GM21717 (cell line): ENCODE results near the gene CTDP1.
"Not testable (repeated sequence)": the region's sequence is repeated elsewhere in the genome, so short reads cannot be mapped to it uniquely, and the experiment has no call there.

Source experiments
- ATAC-seq: cut with Tn5 transposase; IDR thresholded peaks from one replicate; pipeline ENCODE4 v1.9.1; 2021; ENCODE audit warnings: mild to moderate bottlenecking, moderate library complexity; ENCODE audit not compliant: unreplicated experiment

Gene CTDP1

DNA sequence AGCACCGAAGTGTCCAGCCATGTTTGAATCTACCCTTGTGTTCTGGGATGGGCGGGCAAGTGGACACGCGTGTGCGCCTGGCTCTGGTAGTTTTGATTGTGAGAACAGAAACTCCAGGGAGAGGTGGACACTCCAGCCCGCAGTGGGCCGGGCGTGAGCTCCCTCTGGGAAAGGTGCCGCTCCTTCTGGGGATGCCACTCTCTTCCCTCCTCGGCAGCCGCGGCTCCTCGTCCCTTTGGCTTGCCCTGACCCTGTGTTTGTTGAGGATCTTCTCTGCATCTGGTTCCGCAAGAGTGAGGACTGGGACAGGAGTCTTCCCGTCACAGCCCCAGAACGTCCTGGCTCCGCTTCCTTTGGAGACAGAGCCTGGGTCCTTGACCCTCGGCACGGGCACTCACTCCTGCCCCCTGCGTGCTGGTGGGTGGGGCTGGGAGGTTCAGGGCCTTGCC is 1.3 kb downstream of the CTDP1 start:
- no peak for ATAC-seq

- ATAC-seq = no peak
These were observed 2.1 kb downstream of the CTDP1 start for GRCh38 chr18:79681484-79682387.

- no peak for ATAC-seq
These were observed 2.9 kb downstream of the CTDP1 start for GRCh38 chr18:79682481-79682880.

- ATAC-seq = no peak
These were observed 3.5 kb downstream of the CTDP1 start for GRCh38 chr18:79682894-79683625.

- ATAC-seq = no peak
These were observed 4.2 kb downstream of the CTDP1 start for GRCh38 chr18:79683626-79684282.

GRCh38 chr18:79684283-79684631 is 4.7 kb downstream of the CTDP1 start:
- ATAC-seq = no peak

DNA sequence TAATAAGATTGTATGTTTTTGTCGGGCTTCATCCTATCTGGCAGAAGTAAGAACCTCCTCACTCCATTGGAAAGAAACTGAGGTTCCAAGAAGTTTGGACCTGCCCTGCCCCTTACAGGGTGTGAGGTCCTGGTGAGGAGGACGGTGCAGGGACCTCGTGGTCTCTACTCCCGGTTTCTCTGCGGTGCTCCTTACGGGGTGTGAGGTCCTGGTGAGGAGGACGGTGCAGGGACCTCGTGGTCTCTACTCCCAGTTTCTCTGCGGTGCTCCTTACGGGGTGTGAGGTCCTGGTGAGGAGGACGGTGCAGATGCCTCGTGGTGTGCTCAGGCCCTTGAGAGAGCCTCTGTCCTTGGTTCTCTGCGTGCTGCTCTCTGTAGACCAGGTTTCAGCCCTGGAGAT is 5.2 kb downstream of the CTDP1 start:
- no peak for ATAC-seq

- no peak for ATAC-seq
These were observed 5.7 kb downstream of the CTDP1 start for GRCh38 chr18:79685281-79685680.

DNA sequence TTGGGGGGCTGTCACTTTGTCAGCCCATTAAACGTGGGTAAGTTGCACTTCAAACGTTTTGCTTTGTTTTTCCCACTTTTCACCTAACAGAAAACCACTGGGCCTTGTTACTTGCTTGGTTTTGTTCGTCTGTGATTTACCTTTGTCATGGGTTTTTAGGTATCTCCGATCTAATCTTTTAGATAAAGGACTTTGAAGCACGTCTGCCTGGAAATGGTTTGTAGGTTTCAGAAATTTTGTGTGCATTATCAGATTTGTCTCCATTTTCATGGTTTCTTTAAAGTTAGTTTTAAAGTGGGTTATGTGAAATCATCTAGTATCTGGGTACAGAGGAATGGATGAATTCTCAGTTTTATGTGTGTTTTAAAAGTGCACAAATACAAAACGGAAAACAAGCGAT is 6.4 kb downstream of the CTDP1 start:
- no peak for ATAC-seq

DNA sequence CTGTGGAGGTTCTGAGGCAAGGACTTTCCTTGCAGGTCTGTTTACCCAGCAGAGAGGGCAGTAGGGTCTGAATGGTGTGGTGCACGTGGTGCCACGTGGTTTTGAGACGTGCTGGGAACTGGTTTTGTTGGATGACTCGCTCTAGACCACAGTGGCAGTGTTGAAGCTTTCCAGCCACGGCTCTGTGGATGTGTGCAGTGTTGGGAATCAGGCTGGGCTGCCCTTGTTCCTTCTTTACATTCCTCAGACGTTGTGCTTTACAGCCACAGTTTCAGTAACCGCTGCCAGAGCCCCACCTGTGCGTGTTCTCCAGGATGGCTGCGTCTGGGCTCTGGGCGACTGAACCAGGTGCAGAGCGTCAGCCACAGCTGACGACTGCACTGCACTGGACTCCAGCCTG is 8.2 kb downstream of the CTDP1 start:
- no peak for ATAC-seq

DNA sequence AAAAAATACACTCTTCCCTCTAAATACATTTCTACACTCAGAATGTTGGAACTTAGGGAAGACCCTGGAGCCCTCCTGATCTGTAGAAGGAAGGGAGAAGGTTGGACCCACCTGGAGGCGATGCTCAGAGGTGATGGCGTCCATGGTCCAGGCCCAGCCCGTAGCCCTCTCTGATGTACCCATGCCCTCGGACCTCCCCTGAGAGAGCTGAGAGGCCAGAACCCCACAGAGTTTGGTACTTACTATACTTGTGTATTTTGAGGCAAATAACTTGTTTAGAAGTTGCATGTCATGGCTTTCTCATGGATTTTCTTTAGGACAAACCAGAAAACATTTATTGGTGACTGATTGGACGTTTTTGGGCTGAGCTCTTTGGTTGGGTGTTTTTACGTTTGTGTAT is 10.5 kb downstream of the CTDP1 start:
- ATAC-seq = no peak

- ATAC-seq = no peak
These were observed 11.2 kb downstream of the CTDP1 start for GRCh38 chr18:79690586-79691482.

GRCh38 chr18:79692056-79692455 is 12.5 kb downstream of the CTDP1 start:
- no peak for ATAC-seq

DNA sequence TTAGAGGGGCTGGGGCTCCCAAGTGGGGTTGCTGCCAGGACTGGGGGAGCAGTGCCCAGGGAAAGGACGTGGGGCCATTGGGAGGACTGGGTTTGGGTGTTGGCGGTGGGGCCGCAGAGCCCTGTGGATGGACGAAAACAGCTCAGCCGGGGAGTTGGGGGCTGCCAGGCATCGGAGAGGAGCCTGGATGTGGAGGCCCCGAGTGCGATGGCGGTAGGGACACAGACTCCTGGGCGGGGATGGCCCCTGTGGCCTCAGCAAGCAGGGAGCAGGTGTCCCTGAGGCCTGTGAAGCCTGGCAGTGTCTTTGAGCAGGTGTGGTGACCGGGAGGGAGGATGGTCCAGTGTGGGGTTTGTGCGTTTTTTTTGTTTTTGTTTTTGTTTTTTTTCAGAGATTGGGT is 13.3 kb downstream of the CTDP1 start:
- ATAC-seq = no peak

GRCh38 chr18:79693561-79694205 is 14.1 kb downstream of the CTDP1 start:
- ATAC-seq = no peak

DNA sequence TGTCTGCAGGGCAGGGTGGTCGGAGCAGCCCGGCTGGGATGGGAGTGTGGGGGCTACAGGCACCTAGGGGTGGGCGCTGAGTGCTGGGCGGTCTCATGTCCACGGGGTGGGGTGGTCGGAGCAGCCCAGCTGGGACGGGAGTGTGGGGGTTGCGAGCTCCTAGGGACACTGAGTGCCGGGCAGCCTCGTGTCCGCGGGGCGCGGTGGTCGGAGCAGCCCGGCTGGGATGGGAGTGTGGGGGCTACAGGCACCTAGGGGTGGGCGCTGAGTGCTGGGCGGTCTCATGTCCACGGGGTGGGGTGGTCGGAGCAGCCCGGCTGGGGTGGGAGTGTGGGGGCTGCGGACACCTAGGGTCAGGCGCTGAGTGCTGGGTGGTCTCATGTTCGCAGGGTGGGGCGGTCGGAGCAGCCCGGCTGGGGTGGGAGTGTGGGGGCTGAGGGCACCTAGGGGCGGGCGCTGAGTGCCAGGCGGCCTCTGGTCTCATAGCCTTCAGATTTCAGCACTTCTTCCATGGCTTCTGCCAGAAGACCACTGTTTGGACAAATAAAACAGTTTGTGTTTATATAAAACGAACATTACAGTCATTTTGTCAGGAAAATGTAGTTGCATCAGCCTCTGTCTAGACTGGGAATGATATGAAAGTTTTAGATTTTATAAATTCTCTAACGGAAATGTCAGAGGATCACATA is 14.7 kb downstream of the CTDP1 start:
- ATAC-seq = not testable (repeated sequence)

DNA sequence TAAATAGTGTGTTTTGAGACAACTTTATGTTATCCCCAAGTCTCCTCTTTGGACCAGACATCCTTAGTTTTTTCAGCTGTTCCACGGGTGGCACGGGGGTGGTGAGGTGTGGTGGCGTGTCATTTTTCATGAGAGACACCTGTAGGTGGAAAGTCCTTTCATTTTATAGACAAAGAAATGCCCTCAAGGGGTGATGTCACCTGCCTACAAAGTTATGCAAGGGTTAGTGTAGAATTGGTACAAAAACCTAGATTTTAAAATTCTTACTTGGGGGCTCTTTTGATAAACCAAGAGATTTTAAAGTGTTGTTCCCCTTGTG is 15.3 kb downstream of the CTDP1 start:
- ATAC-seq = no peak

- ATAC-seq = no peak
These were observed 15.7 kb downstream of the CTDP1 start for GRCh38 chr18:79695269-79695668.
